SH-SY5Y (cell line): Measurements from ENCODE around the gene CCN5.

Source experiments
- GATA2 ChIP-seq: IDR thresholded peaks from 2 replicates; pipeline ENCODE4 v1.6.1; 2011; ENCODE audit warnings: mild to moderate bottlenecking, low read depth, low read length
- GATA3 ChIP-seq: IDR thresholded peaks from 2 replicates; pipeline ENCODE4 v1.6.1; 2011; ENCODE audit warnings: low read depth, mild to moderate bottlenecking, low read length, moderate library complexity

- no peak for TF ChIP-seq GATA3
- no peak for TF ChIP-seq GATA2
Measured at GRCh38 chr20:44716309-44717106, 1.3 kb downstream of the CCN5 start.
